Mesendoderm (in vitro differentiated cells): ENCODE measurements around the gene EFEMP1.
"Not testable (repeated sequence)": the region's sequence is repeated elsewhere in the genome, so short reads cannot be mapped to it uniquely, and the experiment has no call there.

Experiments used
- DNase-seq: peaks from one replicate; pipeline ENCODE4 v3.0.0; 2013
- H2AK5ac ChIP-seq: 2 replicates; pipeline ENCODE4 v1.6.1; 2013; ENCODE audit warnings: low read length, inconsistent platforms
- H2BK120ac ChIP-seq: 2 replicates; pipeline ENCODE4 v1.6.1; 2013; ENCODE audit warnings: low read depth, mild to moderate bottlenecking, low read length, moderate library complexity, mixed read lengths
- H2BK15ac ChIP-seq: replicated peaks from 2 replicates; pipeline ENCODE4 v1.6.1; 2013; ENCODE audit warnings: low read depth, mild to moderate bottlenecking, moderate library complexity
- H2BK5ac ChIP-seq: 2 replicates; pipeline ENCODE4 v1.6.1; 2013; ENCODE audit warnings: low read length, inconsistent platforms
- H3K18ac ChIP-seq: 2 replicates; pipeline ENCODE4 v1.6.1; 2013; ENCODE audit warnings: mild to moderate bottlenecking, low read length, mixed read lengths
- H3K23ac ChIP-seq: one replicate; pipeline ENCODE4 v1.6.1; 2013; ENCODE audit warnings: low read length
- H3K27ac ChIP-seq: 2 replicates; pipeline ENCODE4 v1.5.1; 2013; ENCODE audit warnings: low read depth, mild to moderate bottlenecking, inconsistent platforms, low read length, moderate library complexity
- H3K27me3 ChIP-seq: 2 replicates; pipeline ENCODE4 v1.6.1; 2013; ENCODE audit warnings: low read length, control low read depth, mild to moderate bottlenecking, inconsistent platforms; ENCODE audit not compliant: insufficient read depth, poor library complexity
- H3K36me3 ChIP-seq: 2 replicates; pipeline ENCODE4 v1.6.1; 2013; ENCODE audit warnings: low read length, inconsistent platforms; ENCODE audit not compliant: control insufficient read depth, insufficient read depth
- H3K4ac ChIP-seq: one replicate; pipeline ENCODE4 v1.6.1; 2013; ENCODE audit warnings: low read depth, mild to moderate bottlenecking, low read length, moderate library complexity
- H3K4me1 ChIP-seq: 2 replicates; pipeline ENCODE4 v1.6.1; 2013; ENCODE audit warnings: low read depth, low read length, inconsistent platforms; ENCODE audit not compliant: control insufficient read depth
- H3K4me2 ChIP-seq: 2 replicates; pipeline ENCODE4 v1.6.1; 2013; ENCODE audit warnings: low read length
- H3K4me3 ChIP-seq: 2 replicates; pipeline ENCODE4 v1.5.1; 2013; ENCODE audit warnings: mild to moderate bottlenecking, low read length
- H3K56ac ChIP-seq: one replicate; pipeline ENCODE4 v1.6.1; 2013; ENCODE audit warnings: low read length
- H3K79me1 ChIP-seq: 2 replicates; pipeline ENCODE4 v1.6.1; 2013; ENCODE audit warnings: low read length, inconsistent platforms
- H3K79me2 ChIP-seq: 2 replicates; pipeline ENCODE4 v1.6.1; 2013; ENCODE audit warnings: mild to moderate bottlenecking, low read length; ENCODE audit not compliant: control insufficient read depth, insufficient read depth
- H3K9ac ChIP-seq: 2 replicates; pipeline ENCODE4 v1.6.1; 2013; ENCODE audit warnings: low read length, inconsistent platforms
- H4K5ac ChIP-seq: one replicate; pipeline ENCODE4 v1.6.1; 2013; ENCODE audit warnings: low read length
- H4K8ac ChIP-seq: one replicate; pipeline ENCODE4 v1.6.1; 2013; ENCODE audit warnings: low read depth, mild to moderate bottlenecking, control low read depth, low read length, moderate library complexity
- WGBS: extraction: QIAGEN DNeasy Blood & Tissue Kit; methylation state at CpG from one replicate; pipeline ENCODE4 v1.1.7; 2013; ENCODE audit warnings: low lambda C conversion rate, missing lambda C conversion rate; ENCODE audit not compliant: insufficient coverage; ENCODE audit errors: extremely low coverage; 5-methylcytosine and 5-hydroxymethylcytosine counted together

The EFEMP1 gene

GRCh38 chr2:55839182-55839819, 84.3 kb downstream of the EFEMP1 start:
- peak; percentile 70 for DNase-seq
- no peak overlapping the region for H3K27ac ChIP-seq

DNA sequence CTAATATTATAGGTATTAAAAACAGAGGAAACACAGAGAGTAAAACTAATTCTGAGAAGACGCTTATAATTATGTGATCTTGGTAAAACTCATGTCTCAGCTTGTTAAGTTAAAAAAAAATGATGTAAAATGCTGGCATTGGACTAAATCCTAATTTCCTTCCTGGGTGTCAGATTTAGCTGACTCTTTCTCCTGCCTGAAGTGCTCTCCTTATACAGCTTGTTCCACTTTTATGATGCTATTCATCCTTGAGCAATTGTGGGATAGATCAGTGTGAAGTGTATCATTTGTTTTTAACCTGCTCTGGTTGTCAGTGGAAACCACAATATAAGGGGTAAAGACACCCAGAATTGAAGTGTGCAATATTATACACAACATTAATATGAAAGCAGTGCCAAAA, 84.9 kb downstream of the EFEMP1 start:
- Histone ChIP-seq H2BK15ac (no peak overlapping the region), H2AK5ac (no peak overlapping the region), H3K9ac (no peak overlapping the region), H3K27me3 (no peaks in the 10 kb centered on the region), H3K56ac (no peak overlapping the region), H3K4me3 (no peak overlapping the region), H4K5ac (no peak overlapping the region), H3K18ac (no peak overlapping the region), H2BK5ac (no peak overlapping the region), H3K27ac (no peak overlapping the region), H2BK120ac (no peak overlapping the region), H4K8ac (no peak overlapping the region), H3K4ac (no peak overlapping the region), H3K4me2 (no peak overlapping the region), H3K36me3 (no peaks in the 10 kb centered on the region), H3K79me2 (no peaks in the 10 kb centered on the region), H3K23ac (no peak overlapping the region), H3K4me1 (no peaks in the 10 kb centered on the region), H3K79me1 (no peaks in the 10 kb centered on the region)
- no CpG with 5 or more reads among the region's 1 CpG for WGBS
- no peak for DNase-seq

More at GRCh38 chr2:55839182-55839819, 84.3 kb downstream of the EFEMP1 start:
- no peak overlapping the region for H3K18ac ChIP-seq
- no peak overlapping the region for H2BK15ac ChIP-seq
- no peaks in the 10 kb centered on the region for H3K36me3 ChIP-seq
- H2BK120ac ChIP-seq: no peak overlapping the region
- no peaks in the 10 kb centered on the region for H3K79me1 ChIP-seq
- H4K8ac ChIP-seq: no peak overlapping the region
- H3K4me2 ChIP-seq: no peak overlapping the region
- no peak overlapping the region for H4K5ac ChIP-seq
- H3K23ac ChIP-seq: no peak overlapping the region
- H3K27me3 ChIP-seq: no peaks in the 10 kb centered on the region
- no CpG with 5 or more reads among the region's 7 CpGs for WGBS
- no peak overlapping the region for H2AK5ac ChIP-seq
- H3K9ac ChIP-seq: no peak overlapping the region
- no peak overlapping the region for H3K4ac ChIP-seq
- no peak overlapping the region for H3K4me3 ChIP-seq
- H2BK5ac ChIP-seq: no peak overlapping the region
- no peaks in the 10 kb centered on the region for H3K79me2 ChIP-seq
- H3K56ac ChIP-seq: no peak overlapping the region
- H3K4me1 ChIP-seq: no peaks in the 10 kb centered on the region

DNA sequence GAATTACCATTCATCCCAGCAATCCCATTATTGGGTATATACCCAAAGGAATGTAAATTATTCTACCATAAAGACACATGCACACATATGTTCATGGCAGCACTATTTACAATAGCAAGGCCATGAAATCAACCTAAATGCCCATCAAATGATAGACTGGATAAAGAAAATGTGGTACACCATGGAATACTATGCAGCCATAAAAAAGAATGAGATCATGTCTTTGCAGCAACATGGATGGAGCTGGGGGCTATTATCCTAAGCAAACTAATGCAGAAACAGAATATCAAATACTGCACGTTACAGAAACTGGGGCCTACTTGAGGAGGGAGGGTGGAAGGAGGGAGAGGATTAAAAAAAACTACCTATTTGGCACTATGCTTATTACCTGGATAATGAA, 85.5 kb downstream of the EFEMP1 start:
- not testable (repeated sequence) for H3K79me2 ChIP-seq, H4K5ac ChIP-seq, H3K9ac ChIP-seq, H3K27me3 ChIP-seq, H3K4me3 ChIP-seq, H2BK5ac ChIP-seq, H3K56ac ChIP-seq, H3K27ac ChIP-seq, H3K23ac ChIP-seq, H4K8ac ChIP-seq, H3K4ac ChIP-seq, H2BK120ac ChIP-seq, H3K36me3 ChIP-seq, DNase-seq, H3K79me1 ChIP-seq, H3K4me2 ChIP-seq, H2BK15ac ChIP-seq, H2AK5ac ChIP-seq, H3K18ac ChIP-seq, H3K4me1 ChIP-seq
- no CpG with 5 or more reads among the region's 1 CpG for WGBS

GRCh38 chr2:55837073-55837472, 86.5 kb downstream of the EFEMP1 start:
- Histone ChIP-seq H4K5ac (no peak overlapping the region), H3K9ac (no peak overlapping the region), H2BK5ac (no peak overlapping the region), H3K4me3 (no peak overlapping the region), H3K27me3 (no peaks in the 10 kb centered on the region), H3K4me2 (no peak overlapping the region), H3K79me2 (no peaks in the 10 kb centered on the region), H2BK15ac (no peak overlapping the region), H3K4ac (no peak overlapping the region), H3K56ac (peak overlapping the region; percentile 57), H2AK5ac (no peak overlapping the region), H2BK120ac (no peak overlapping the region), H3K18ac (no peak overlapping the region), H3K4me1 (no peaks in the 10 kb centered on the region), H4K8ac (no peak overlapping the region), H3K36me3 (no peaks in the 10 kb centered on the region), H3K79me1 (no peaks in the 10 kb centered on the region), H3K23ac (no peak overlapping the region), H3K27ac (no peak overlapping the region)
- no CpG with 5 or more reads among the region's 9 CpGs for WGBS
- DNase-seq: peak; percentile 57

DNA sequence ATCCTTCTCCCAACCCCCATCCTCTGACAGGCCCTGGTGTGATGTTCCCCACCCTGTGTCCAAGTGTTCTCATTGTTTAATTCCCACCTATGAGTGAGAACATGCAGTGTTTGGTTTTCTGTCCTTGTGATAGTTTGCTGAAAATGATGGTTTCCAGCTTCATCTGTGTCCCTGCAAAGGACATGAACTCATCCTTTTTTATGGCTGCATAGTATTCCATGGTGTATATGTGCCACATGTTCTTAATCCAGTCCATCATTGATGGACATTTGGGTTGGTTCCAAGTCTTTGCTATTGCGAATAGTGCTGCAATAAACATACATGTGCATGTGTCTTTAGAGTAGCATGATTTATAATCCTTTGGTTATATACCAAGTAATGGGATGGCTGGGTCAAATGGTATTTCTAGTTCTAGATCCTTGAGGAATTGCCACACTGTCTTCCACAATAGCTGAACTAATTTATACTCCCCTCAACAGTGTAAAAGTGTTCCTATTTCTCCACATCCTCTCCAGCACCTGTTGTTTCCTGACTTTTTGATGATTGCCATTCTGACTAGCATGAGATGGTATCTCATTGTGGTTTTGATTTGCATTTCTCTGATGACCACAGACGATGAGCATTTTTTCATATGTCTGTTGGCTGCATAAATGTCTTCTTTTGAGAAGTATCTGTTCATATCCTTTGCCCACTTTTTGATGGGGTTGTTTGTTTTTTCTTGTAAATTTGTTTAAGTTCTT, 91.7 kb downstream of the EFEMP1 start:
- not testable (repeated sequence) for H4K8ac ChIP-seq, H3K36me3 ChIP-seq, H3K27me3 ChIP-seq, H3K4me3 ChIP-seq, H3K4me1 ChIP-seq, H3K9ac ChIP-seq, H3K56ac ChIP-seq, H3K79me2 ChIP-seq, H3K23ac ChIP-seq, H2BK5ac ChIP-seq, H3K18ac ChIP-seq, H3K4me2 ChIP-seq, H2BK120ac ChIP-seq, H2BK15ac ChIP-seq, DNase-seq, H3K27ac ChIP-seq, H2AK5ac ChIP-seq, H3K79me1 ChIP-seq, H4K5ac ChIP-seq, H3K4ac ChIP-seq
- no CpG with 5 or more reads among the region's 2 CpGs for WGBS
